A673 (cell line): Measurements from ENCODE around the gene SLC25A26.

Experiments
- EZH2 ChIP-seq: fragments of 200-600 bp; sonication (generic); IDR thresholded peaks from 2 replicates; pipeline ENCODE4 v1.6.1; 2017; ENCODE audit warnings: borderline replicate concordance, low read depth, mild to moderate bottlenecking, mixed read lengths, antibody characterized with exemption, low read length; ENCODE audit not compliant: poor library complexity, severe bottlenecking
- TF ChIP-seq, protein P1 (sequence below): fragments of 300-800, 200-600 bp; sonication (generic); conservative IDR thresholded peaks from 2 replicates; pipeline ENCODE4 v1.5.1; 2017; ENCODE audit warnings: low read depth, mild to moderate bottlenecking, antibody characterized with exemption, low read length, moderate library complexity, mixed read lengths

DNA sequence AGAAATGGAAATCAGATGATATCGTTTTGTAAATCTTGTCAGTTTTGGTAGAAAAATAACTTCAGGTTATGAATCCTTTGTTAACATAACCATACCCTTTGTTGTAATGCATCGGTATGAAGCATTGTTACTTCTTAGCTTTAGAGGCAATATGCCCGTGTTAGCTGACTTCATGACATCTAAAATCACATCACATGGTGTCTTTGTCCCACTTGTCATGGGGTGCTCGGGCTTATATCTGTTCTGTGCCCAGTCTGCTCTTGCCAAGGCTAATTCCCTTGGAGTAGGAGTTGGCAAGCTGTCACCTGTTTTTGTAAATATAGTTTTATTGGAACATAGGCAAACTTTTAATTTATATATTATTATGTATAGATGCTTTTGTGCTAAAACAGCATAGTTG, 39.6 kb downstream of the SLC25A26 start:
- TF ChIP-seq, protein P1, sequence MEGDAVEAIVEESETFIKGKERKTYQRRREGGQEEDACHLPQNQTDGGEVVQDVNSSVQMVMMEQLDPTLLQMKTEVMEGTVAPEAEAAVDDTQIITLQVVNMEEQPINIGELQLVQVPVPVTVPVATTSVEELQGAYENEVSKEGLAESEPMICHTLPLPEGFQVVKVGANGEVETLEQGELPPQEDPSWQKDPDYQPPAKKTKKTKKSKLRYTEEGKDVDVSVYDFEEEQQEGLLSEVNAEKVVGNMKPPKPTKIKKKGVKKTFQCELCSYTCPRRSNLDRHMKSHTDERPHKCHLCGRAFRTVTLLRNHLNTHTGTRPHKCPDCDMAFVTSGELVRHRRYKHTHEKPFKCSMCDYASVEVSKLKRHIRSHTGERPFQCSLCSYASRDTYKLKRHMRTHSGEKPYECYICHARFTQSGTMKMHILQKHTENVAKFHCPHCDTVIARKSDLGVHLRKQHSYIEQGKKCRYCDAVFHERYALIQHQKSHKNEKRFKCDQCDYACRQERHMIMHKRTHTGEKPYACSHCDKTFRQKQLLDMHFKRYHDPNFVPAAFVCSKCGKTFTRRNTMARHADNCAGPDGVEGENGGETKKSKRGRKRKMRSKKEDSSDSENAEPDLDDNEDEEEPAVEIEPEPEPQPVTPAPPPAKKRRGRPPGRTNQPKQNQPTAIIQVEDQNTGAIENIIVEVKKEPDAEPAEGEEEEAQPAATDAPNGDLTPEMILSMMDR: no peak
- no peak for TF ChIP-seq EZH2
